ENCODE data around the gene RBFOX2. TPM values are rescaled to one million over a fixed set of nuclear protein-coding genes. Genes with fewer than 3 reads are reported as not detected.

The RBFOX2 gene
- total and polyA plus RNA-seq, 2 donors (not counting 1 experiment from before 2014, with no cell fraction given): 173 to 190 TPM

GRCh38 chr22:35799150-35799549 lies 229.5 kb downstream of the RBFOX2 start:
- peaks cover 3% of the 10 kb centered on the region for H3K4me1 ChIP-seq (ENCODE audit: control insufficient read depth, extremely low read depth, insufficient read depth, low read length)
- H3K9me3 ChIP-seq (ENCODE audit: control insufficient read depth, insufficient read depth, low read depth, low read length): no peaks in the 10 kb centered on the region
- no peak overlapping the region for H2AFZ ChIP-seq (ENCODE audit: low read length)
- H4K20me1 ChIP-seq (ENCODE audit: control insufficient read depth, extremely low read depth, insufficient read depth, low read length): no peaks in the 10 kb centered on the region
- H3K27me3 ChIP-seq (ENCODE audit: control insufficient read depth, insufficient read depth, low read length): no peaks in the 10 kb centered on the region
- H3K4me3 ChIP-seq (replicated peaks in 1 of 4; ENCODE audit: control extremely low read depth in 1 of 4, insufficient read depth in 1 of 4, low read depth in 3 of 4, low read length in 4 of 4): no peak overlapping the region
- TF ChIP-seq EZH2 (IDR thresholded peaks at IDR 0.05; ENCODE audit: low read length, missing control alignments) (no peak), CTCF (conservative IDR thresholded peaks at IDR 0.05 in 1 of 2, IDR thresholded peaks at IDR 0.05 in 1 of 2; ENCODE audit: low read depth in 1 of 2, low read length in 2 of 2) (no peak)
- no peak overlapping the region for H3K27ac ChIP-seq (ENCODE audit: insufficient read depth, low read length)
- peaks cover 67% of the 10 kb centered on the region for H3K79me2 ChIP-seq (ENCODE audit: control insufficient read depth, insufficient read depth, low read length)
- no peaks in the 10 kb centered on the region for H3K36me3 ChIP-seq (ENCODE audit: control insufficient read depth, insufficient read depth, low read length)
- no peak overlapping the region for H3K9ac ChIP-seq (ENCODE audit: insufficient read depth, low read length)
- DNase-seq (ENCODE audit: low read depth in 2 of 2): no peak
- no peak overlapping the region for H3K4me2 ChIP-seq (ENCODE audit: extremely low read depth, insufficient read depth, low read length)

GRCh38 chr22:35797411-35797810 lies 231.2 kb downstream of the RBFOX2 start:
- DNase-seq (ENCODE audit: low read depth in 2 of 2): no peak
- H3K4me3 ChIP-seq (replicated peaks in 1 of 4; ENCODE audit: control extremely low read depth in 1 of 4, insufficient read depth in 1 of 4, low read depth in 3 of 4, low read length in 4 of 4): no peak overlapping the region

GRCh38 chr22:35795476-35795875 lies 233.1 kb downstream of the RBFOX2 start:
- no peak overlapping the region for H3K4me2 ChIP-seq (ENCODE audit: extremely low read depth, insufficient read depth, low read length)
- no peak overlapping the region for H3K9ac ChIP-seq (ENCODE audit: insufficient read depth, low read length)
- H4K20me1 ChIP-seq (ENCODE audit: control insufficient read depth, extremely low read depth, insufficient read depth, low read length): no peaks in the 10 kb centered on the region
- peaks cover 60% of the 10 kb centered on the region for H3K79me2 ChIP-seq (ENCODE audit: control insufficient read depth, insufficient read depth, low read length)
- no peaks in the 10 kb centered on the region for H3K9me3 ChIP-seq (ENCODE audit: control insufficient read depth, insufficient read depth, low read depth, low read length)
- H2AFZ ChIP-seq (ENCODE audit: low read length): no peak overlapping the region
- TF ChIP-seq CTCF (conservative IDR thresholded peaks at IDR 0.05 in 1 of 2, IDR thresholded peaks at IDR 0.05 in 1 of 2; ENCODE audit: low read depth in 1 of 2, low read length in 2 of 2): no peak
- no peak for TF ChIP-seq EZH2 (IDR thresholded peaks at IDR 0.05; ENCODE audit: low read length, missing control alignments)
- DNase-seq (ENCODE audit: low read depth in 2 of 2): no peak
- H3K27me3 ChIP-seq (ENCODE audit: control insufficient read depth, insufficient read depth, low read length): no peaks in the 10 kb centered on the region
- H3K4me1 ChIP-seq (ENCODE audit: control insufficient read depth, extremely low read depth, insufficient read depth, low read length): no peaks in the 10 kb centered on the region
- no peaks in the 10 kb centered on the region for H3K36me3 ChIP-seq (ENCODE audit: control insufficient read depth, insufficient read depth, low read length)
- H3K27ac ChIP-seq (ENCODE audit: insufficient read depth, low read length): no peak overlapping the region
- H3K4me3 ChIP-seq (replicated peaks in 1 of 4; ENCODE audit: control extremely low read depth in 1 of 4, insufficient read depth in 1 of 4, low read depth in 3 of 4, low read length in 4 of 4): no peak overlapping the region

More at GRCh38 chr22:35797411-35797810, 231.2 kb downstream of the RBFOX2 start:
- Histone ChIP-seq H3K79me2 (ENCODE audit: control insufficient read depth, insufficient read depth, low read length) (peaks cover 66% of the 10 kb centered on the region), H4K20me1 (ENCODE audit: control insufficient read depth, extremely low read depth, insufficient read depth, low read length) (no peaks in the 10 kb centered on the region), H3K4me2 (ENCODE audit: extremely low read depth, insufficient read depth, low read length) (no peak overlapping the region), H2AFZ (ENCODE audit: low read length) (no peak overlapping the region), H3K4me1 (ENCODE audit: control insufficient read depth, extremely low read depth, insufficient read depth, low read length) (peaks cover 2% of the 10 kb centered on the region), H3K9ac (ENCODE audit: insufficient read depth, low read length) (no peak overlapping the region), H3K9me3 (ENCODE audit: control insufficient read depth, insufficient read depth, low read depth, low read length) (no peaks in the 10 kb centered on the region), H3K36me3 (ENCODE audit: control insufficient read depth, insufficient read depth, low read length) (no peaks in the 10 kb centered on the region), H3K27ac (ENCODE audit: insufficient read depth, low read length) (no peak overlapping the region), H3K27me3 (ENCODE audit: control insufficient read depth, insufficient read depth, low read length) (no peaks in the 10 kb centered on the region)
- TF ChIP-seq EZH2 (IDR thresholded peaks at IDR 0.05; ENCODE audit: low read length, missing control alignments): no peak
- no peak for TF ChIP-seq CTCF (conservative IDR thresholded peaks at IDR 0.05 in 1 of 2, IDR thresholded peaks at IDR 0.05 in 1 of 2; ENCODE audit: low read depth in 1 of 2, low read length in 2 of 2)

Measured in fibroblast of lung (primary cell).